HG03159 (cell line): ENCODE results near the gene ARHGAP32.
"Not testable (repeated sequence)": the region's sequence is repeated elsewhere in the genome, so short reads cannot be mapped to it uniquely, and the experiment has no call there.

ENCODE experiments used
- ATAC-seq: cut with Tn5 transposase; IDR thresholded peaks from one replicate; pipeline ENCODE4 v1.9.1; 2021; ENCODE audit warnings: mild to moderate bottlenecking, moderate library complexity; ENCODE audit not compliant: unreplicated experiment

ARHGAP32 gene

DNA sequence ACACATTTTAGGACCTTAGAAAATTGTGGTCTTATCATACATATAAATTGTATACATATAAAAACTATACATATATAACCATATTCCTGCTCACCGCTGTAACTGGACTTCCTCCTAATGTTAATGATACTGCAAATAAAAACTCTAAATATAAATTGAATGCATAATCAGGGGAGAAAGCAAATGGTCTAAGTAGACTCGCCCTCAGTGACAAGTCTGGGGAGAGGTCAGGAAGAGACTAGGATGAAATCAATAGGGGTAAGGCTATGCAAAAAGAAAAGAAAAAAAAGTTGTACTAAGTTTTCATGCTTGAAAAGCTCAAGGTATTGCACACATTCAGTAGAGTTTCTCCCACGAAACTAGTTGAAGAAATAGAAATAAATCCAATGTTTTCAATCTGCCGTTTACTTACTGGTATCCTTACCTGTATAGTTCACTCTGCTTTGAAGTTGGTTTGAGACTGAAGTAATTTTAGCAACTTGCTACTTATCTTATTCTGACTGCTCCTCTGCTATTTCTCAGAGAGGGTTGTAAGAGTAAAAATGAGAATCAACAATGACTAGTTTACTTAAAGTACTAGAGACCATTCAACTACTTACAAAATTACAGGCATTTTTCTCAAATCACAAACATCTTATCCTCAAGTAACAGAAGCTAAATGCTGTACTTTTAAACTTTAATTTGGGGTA, 12.2 kb upstream of the ARHGAP32 start:
- ATAC-seq, result no peak

DNA sequence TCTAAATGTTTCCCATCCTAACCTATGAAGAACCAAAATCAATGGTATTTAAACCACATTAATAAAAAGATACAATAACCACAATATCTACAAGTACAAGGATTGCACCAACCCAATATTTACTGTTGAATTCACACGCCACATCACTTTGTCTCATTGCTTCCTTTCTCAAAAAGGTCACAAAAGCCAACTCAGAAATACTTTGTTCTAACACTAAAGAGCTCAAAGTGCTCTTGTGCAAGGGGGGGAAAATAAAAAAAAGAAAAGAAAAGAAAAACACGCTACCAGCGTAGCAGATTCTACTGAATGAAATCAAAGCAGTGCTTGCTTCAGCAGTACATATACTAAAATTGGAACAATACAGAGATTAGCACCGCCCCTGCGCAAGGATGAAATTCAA, 10.5 kb upstream of the ARHGAP32 start:
- no peak for ATAC-seq

- ATAC-seq, result no peak
These were observed 3.6 kb upstream of the ARHGAP32 start for GRCh38 chr11:129195682-129196081.

DNA sequence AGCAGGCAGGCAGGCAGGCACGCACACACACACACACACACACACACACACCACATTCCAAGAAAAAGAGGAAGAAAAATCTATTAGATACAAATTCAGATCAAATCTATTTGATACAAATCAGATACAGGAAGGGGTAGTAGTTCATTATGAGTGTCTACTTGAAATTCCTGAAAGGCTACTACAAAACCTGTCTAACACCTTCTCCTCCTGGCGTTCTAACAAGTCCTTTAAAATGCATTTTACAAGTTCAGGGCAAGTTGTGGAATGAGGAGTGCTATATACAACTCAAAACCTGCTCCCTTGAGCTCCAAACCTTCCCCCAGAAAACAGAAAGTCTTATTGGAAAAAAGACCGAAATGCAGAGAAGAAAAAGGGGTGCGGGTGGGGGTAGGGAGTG, 476 bp downstream of the ARHGAP32 start:
- no peak for ATAC-seq

DNA sequence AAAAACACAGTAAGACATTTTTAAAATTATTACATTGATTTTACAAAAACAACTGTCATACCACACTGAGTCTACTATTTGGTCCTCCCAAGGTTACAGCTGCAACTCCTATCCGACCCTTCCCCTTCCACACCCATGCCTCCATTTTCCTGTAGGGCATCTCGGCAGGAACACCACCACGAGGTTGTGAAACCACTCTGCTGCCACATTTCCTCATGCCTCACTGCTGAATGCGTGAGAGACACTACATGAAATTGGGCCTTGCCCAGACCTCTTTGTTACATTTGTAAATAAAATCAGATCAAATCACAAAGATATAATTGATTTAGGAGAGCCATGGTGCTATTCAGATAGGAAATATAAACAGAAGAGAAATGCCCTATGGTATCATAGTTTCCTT, 2.0 kb downstream of the ARHGAP32 start:
- ATAC-seq, result no peak

DNA sequence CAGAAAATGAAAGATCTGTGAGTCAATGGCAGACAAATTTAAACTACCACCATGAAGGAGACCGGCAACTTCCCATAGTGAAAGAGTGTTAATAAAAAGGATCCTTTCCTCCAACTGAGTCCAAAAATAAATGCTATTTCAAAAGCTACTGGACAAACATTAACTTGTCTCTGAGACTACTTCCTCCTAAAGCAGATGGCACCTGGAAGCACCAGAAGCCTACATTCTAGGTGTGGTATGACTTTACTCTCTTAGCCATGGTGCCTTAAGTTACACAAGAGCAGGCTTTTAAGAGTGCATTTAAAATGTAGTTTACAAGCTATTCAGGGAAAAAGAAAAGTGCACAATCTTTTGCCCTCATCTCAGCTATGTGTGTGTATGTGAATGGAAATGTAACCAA, 2.5 kb downstream of the ARHGAP32 start:
- ATAC-seq, result no peak

DNA sequence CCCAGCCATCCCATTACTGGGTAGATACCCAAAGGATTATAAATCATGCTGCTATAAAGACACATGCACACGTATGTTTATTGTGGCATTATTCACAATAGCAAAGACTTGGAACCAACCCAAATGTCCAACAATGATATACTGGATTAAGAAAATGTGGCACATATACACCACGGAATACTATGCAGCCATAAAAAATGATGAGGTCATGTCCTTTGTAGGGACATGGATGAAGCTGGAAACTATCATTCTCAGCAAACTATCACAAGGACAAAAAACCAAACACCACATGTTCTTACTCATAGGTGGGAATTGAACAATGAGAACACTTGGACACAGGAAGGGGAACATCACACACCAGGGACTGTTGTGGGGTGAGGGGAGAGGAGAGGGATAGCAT, 7.0 kb downstream of the ARHGAP32 start:
- not testable (repeated sequence) for ATAC-seq

GRCh38 chr11:129184581-129184980, 7.5 kb downstream of the ARHGAP32 start:
- ATAC-seq, result no peak

DNA sequence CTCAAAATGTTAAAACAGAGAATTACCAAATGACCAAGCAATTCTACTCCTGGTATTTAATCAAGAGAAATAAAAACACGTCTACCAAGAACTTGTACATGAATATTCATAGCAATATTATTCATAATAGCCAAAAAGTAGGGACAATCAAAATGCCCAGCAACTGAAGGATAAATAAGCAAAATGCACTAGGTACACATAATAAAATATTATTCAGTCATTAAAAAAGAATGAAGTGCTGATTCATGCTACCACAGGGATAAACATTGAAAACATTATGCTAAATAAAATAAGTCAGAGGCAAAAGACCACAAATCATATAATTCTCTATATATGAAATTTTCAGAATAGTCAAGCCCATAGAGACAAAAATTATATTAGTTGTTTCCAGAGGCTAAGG, 24.8 kb downstream of the ARHGAP32 start:
- ATAC-seq, result no peak

DNA sequence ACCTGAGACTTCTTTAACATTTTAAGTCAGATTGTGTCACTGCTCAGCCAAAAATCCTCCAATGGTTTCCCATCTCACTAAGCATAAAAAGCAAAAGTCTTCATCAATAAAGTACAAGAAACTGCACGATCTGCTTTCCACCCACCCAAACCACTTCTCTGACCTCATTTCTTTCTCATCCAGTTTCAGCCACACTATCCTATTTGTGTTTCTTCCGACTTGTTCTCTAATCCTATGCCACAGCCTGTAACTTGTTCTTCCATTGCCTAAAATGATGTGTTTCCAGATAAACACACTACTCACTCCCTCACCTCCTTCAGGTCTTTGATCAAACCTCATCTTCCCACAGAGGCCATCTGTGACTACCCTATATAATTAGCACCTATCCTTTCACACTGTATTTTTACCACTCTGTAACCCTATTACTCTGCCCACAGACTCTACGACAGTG, 28.4 kb downstream of the ARHGAP32 start:
- no peak for ATAC-seq

DNA sequence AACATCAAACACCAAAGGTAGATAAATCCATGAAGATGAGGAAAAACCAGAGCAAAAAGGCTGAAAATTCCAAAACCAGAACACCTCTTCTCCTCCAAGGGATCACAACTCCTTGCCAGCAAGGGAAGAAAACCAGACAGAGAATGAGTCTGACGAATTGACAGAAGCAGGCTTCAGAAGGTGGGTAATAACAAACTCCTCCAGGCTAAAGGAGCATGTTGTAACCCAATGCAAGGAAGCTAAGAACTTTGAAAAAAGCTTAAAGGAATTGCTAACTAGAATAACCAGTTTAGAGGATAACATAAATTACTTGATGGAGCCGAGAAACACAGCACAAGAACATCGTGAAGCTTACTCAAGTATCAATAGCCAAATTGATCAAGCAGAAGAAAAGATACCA, 35.0 kb downstream of the ARHGAP32 start:
- ATAC-seq, result not testable (repeated sequence)

DNA sequence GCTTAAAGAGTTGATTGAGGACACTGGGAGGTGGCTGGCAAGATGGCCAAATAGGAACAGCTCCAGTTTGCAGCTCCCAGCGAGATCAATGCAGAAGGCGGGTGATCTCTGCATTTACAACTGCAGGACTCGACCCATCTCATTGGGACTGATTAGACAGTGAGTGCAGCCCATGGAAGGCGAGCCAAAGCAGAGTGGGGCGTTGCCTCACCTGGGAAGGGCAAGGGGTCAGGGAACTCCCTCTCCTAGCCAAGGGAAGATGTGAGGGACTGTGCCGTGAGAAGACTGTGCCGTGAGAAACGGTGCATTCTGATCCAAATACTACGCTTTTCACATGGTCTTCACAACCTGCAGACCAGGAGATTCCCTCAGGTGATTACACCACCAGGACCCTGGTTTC, 36.4 kb downstream of the ARHGAP32 start:
- ATAC-seq, result no peak

DNA sequence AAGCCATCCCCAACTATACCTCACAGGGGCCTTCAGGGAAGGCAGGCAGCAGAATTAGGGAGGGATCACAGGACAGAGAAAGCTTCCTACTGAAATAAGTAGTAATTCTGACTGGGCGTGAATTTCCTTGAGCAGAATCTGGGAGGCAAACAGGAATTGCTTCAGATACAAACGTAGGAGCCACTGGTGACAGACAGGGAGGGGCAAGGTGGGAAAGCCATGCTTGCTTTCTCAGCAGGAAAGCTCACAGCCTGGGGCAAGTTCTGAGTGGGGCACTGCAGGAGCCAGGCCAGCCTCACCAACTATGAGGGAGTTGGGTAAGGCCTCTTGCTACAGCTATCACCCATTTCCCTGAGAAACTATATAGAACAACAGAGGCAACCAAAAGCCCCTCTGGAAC, 43.6 kb downstream of the ARHGAP32 start:
- no peak for ATAC-seq

- ATAC-seq, result no peak
These were observed 45.9 kb downstream of the ARHGAP32 start for GRCh38 chr11:129146191-129146590.

- ATAC-seq, result no peak
These were observed 46.8 kb downstream of the ARHGAP32 start for GRCh38 chr11:129145276-129145675.

DNA sequence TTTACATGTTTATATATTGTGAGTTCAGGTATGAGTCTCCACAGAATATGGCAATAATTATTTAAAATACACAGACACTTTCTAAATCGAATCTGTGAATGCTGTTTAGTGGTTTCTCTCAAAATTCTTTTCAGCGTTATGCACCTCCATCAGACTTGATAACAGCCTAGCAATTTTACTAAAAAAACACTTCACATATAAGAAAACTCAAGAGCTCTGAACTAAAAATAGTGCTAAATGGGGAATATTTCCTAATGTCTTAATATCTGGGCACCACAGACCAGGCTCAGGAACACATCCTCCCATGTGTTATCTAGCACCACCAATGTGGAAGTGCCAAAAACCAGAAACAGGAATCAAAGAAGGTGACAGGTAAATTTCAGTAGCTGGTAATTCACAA, 47.9 kb downstream of the ARHGAP32 start:
- ATAC-seq, result no peak

DNA sequence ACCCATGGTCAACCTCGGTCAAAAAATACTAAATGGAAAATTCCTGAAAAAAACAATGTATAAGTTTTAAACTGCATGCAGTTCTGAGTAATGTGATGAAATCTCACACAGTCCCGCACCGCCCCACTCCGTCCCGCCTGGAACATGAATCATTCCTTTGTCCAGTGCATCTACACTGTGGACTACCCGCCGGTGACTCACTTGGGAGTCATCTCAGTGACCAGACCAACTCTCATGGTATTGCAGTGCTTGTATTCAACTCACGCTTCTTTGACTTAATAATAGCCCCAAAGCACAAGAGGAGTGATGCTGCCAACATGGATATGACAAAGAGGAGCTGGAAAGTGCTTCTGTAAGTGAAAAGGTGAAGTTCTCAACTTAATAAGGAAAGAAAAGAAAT, 48.8 kb downstream of the ARHGAP32 start:
- no peak for ATAC-seq

- no peak for ATAC-seq
These were observed 50.2 kb downstream of the ARHGAP32 start for GRCh38 chr11:129141748-129142523.

- ATAC-seq, result no peak
These were observed 60.8 kb downstream of the ARHGAP32 start for GRCh38 chr11:129131316-129131715.

- ATAC-seq, result not testable (repeated sequence)
These were observed 63.1 kb downstream of the ARHGAP32 start for GRCh38 chr11:129128881-129129620.

- ATAC-seq, result no peak
These were observed 73.1 kb downstream of the ARHGAP32 start for GRCh38 chr11:129119036-129119435.
